Common myeloid progenitor, CD34-positive (primary cell): ENCODE measurements around the gene SLC25A1. TPM values are rescaled to one million over a fixed set of nuclear protein-coding genes. Genes with fewer than 3 reads are reported as not detected.

Experiments used
- CTCF ChIA-PET: fragments of 350-600 bp; sonication (Branson Sonifier 250); formaldehyde crosslinking; loops from one replicate; lab custom pipeline; 2021; ENCODE audit warnings: antibody characterized with exemption; lab: Charles Lee
- POLR2A ChIA-PET: fragments of 350-600 bp; sonication (Branson Sonifier 250); formaldehyde crosslinking; loops from one replicate; lab custom pipeline; 2021; ENCODE audit warnings: antibody characterized with exemption; lab: Charles Lee
- DNase-seq, 3 donors: peaks; one replicate each; pipeline versions ENCODE4 v3.0.0 to v3.0.0-alpha.2; 2013
- H3K27ac ChIP-seq, 2 experiments: 1 replicate in 1 of 2; 2 replicates in 1 of 2; pipeline ENCODE4 v1.7.0; 2013; ENCODE audit warnings: inconsistent platforms in 2 of 2, low read length in 2 of 2, mild to moderate bottlenecking in 2 of 2, low read depth in 1 of 2, moderate library complexity in 1 of 2; ENCODE audit not compliant: severe bottlenecking in 2 of 2, insufficient read depth in 1 of 2, poor library complexity in 1 of 2
- H3K27me3 ChIP-seq, 5 experiments: replicated peaks in 2 of 5; 1 replicate in 3 of 5; 2 replicates in 2 of 5; pipeline versions ENCODE4 v1.6.1 to v1.7.0; 2013; ENCODE audit warnings: low read length in 4 of 5, mild to moderate bottlenecking in 2 of 5, moderate library complexity in 2 of 5, inconsistent platforms in 1 of 5; ENCODE audit not compliant: insufficient read depth in 5 of 5, control insufficient read depth in 4 of 5
- H3K36me3 ChIP-seq, 4 experiments: 1 replicate in 2 of 4; 2 replicates in 2 of 4; pipeline versions ENCODE4 v1.6.1 to v1.7.0; 2013; ENCODE audit warnings: low read length in 3 of 4, control low read depth in 1 of 4, mild to moderate bottlenecking in 1 of 4; ENCODE audit not compliant: control insufficient read depth in 4 of 4, insufficient read depth in 4 of 4
- H3K4me1 ChIP-seq, 4 experiments: 1 replicate in 3 of 4; 2 replicates in 1 of 4; pipeline versions ENCODE4 v1.6.1 to v1.7.1; 2013; ENCODE audit warnings: low read length in 3 of 4, mild to moderate bottlenecking in 3 of 4, control low read depth in 1 of 4, inconsistent platforms in 1 of 4, moderate library complexity in 1 of 4; ENCODE audit not compliant: control insufficient read depth in 4 of 4, insufficient read depth in 4 of 4; ENCODE audit errors: control extremely low read depth in 1 of 4
- H3K4me3 ChIP-seq, 7 experiments: 1 replicate in 4 of 7; 2 replicates in 3 of 7; pipeline versions ENCODE4 v1.5.1 to v1.7.0; 2013; ENCODE audit warnings: mild to moderate bottlenecking in 7 of 7, low read length in 6 of 7, moderate library complexity in 6 of 7, inconsistent platforms in 2 of 7, low read depth in 2 of 7, control low read depth in 1 of 7; ENCODE audit not compliant: insufficient read depth in 4 of 7, control insufficient read depth in 1 of 7; ENCODE audit errors: extremely low read depth in 1 of 7
- H3K9me3 ChIP-seq, 5 experiments: 1 replicate in 4 of 5; 2 replicates in 1 of 5; pipeline versions ENCODE4 v1.6.1 to v1.7.1; 2013; ENCODE audit warnings: low read length in 4 of 5, mild to moderate bottlenecking in 2 of 5, inconsistent platforms in 1 of 5, low read depth in 1 of 5, moderate library complexity in 1 of 5; ENCODE audit not compliant: control insufficient read depth in 4 of 5, insufficient read depth in 2 of 5; ENCODE audit errors: control extremely low read depth in 1 of 5
- WGBS: methylation state at CpG from one replicate; pipeline ENCODE4 v1.1.5; 2013; ENCODE audit not compliant: insufficient coverage; 5-methylcytosine and 5-hydroxymethylcytosine counted together
- polyA plus RNA-seq: library from polyadenylated mRNA; unstranded; fragments of 120-200 nt; gene quantifications from one replicate; pipeline ENCODE4 v1.2.1, GENCODE V29; 2013

The SLC25A1 gene
- 25.9 TPM for polyA plus RNA-seq

GRCh38 chr22:19178657-19179496 is at the start of gene SLC25A1:
SLC25A1 (minus strand) TSS chr22:19178736; CDS start chr22:19178673, 63 bp downstream.
- H3K9me3 ChIP-seq: no peaks in the 10 kb centered on the region
- WGBS: under 1% methylated on average over 79 of the region's 86 CpGs
- peak within 1 kb of the TSS in 1 of 2 experiments; percentile 71 for H3K27ac ChIP-seq
- peaks cover 0 to 1% (median 0%) of the 10 kb centered on the region in 5 experiments for H3K27me3 ChIP-seq
- peaks cover 1 to 50% (median 38%) of the 10 kb centered on the region in 4 experiments for H3K4me1 ChIP-seq
- ChIA-PET POLR2A (no interaction called here), CTCF (interaction anchor here (0.9 to 1.6 kb wide), 12 partner anchors 9 to 300 kb away, joined by 3 to 5 read pairs (median 4); partner anchors contain the start of gene UFD1)
- peak; percentile 30 to 43 (median 38) for DNase-seq
- H3K36me3 ChIP-seq: peaks cover 0 to 22% (median 3%) of the 10 kb centered on the region in 4 experiments
- peak within 1 kb of the TSS; percentile 55 to 84 (median 74) for H3K4me3 ChIP-seq

GRCh38 chr22:19228179-19228578 is 49.6 kb upstream of the SLC25A1 start:
- no peak for DNase-seq
- no peaks in the 10 kb centered on the region for H3K9me3 ChIP-seq
- H3K27ac ChIP-seq: no peak overlapping the region
- 40% methylated on average over 1 of the region's 4 CpGs for WGBS
- no peaks in the 10 kb centered on the region for H3K4me1 ChIP-seq
- no peaks in the 10 kb centered on the region for H3K27me3 ChIP-seq
- POLR2A ChIA-PET: no interaction called here
- H3K4me3 ChIP-seq: no peak overlapping the region
- CTCF ChIA-PET: no interaction called here
- no peaks in the 10 kb centered on the region for H3K36me3 ChIP-seq

GRCh38 chr22:19226428-19226827 is 47.9 kb upstream of the SLC25A1 start:
- H3K27me3 ChIP-seq: no peaks in the 10 kb centered on the region
- no peaks in the 10 kb centered on the region for H3K4me1 ChIP-seq
- no peak for DNase-seq
- H3K9me3 ChIP-seq: no peaks in the 10 kb centered on the region
- ChIA-PET CTCF (no interaction called here), POLR2A (no interaction called here)
- H3K4me3 ChIP-seq: no peak overlapping the region
- no peaks in the 10 kb centered on the region for H3K36me3 ChIP-seq
- H3K27ac ChIP-seq: no peak overlapping the region

- WGBS: 97% methylated on average over 3 of the region's 3 CpGs
- Histone ChIP-seq H3K4me3 (no peak overlapping the region), H3K27me3 (no peaks in the 10 kb centered on the region), H3K36me3 (no peaks in the 10 kb centered on the region), H3K27ac (no peak overlapping the region), H3K4me1 (no peaks in the 10 kb centered on the region), H3K9me3 (no peaks in the 10 kb centered on the region)
- CTCF ChIA-PET: no interaction called here
- POLR2A ChIA-PET: no interaction called here
- no peak for DNase-seq
Measured at GRCh38 chr22:19225560-19225959, 47.0 kb upstream of the SLC25A1 start.

- DNase-seq: no peak
- Histone ChIP-seq H3K9me3 (no peaks in the 10 kb centered on the region), H3K4me1 (no peaks in the 10 kb centered on the region), H3K27ac (no peak overlapping the region), H3K36me3 (no peaks in the 10 kb centered on the region), H3K4me3 (no peak overlapping the region), H3K27me3 (no peaks in the 10 kb centered on the region)
- ChIA-PET POLR2A (no interaction called here), CTCF (no interaction called here)
- 100% methylated on average over 7 of the region's 7 CpGs for WGBS
Measured at GRCh38 chr22:19224985-19225384, 46.4 kb upstream of the SLC25A1 start.

GRCh38 chr22:19224557-19224956 is 46.0 kb upstream of the SLC25A1 start:
- DNase-seq: no peak
- Histone ChIP-seq H3K36me3 (no peaks in the 10 kb centered on the region), H3K27me3 (no peaks in the 10 kb centered on the region), H3K4me3 (no peak overlapping the region), H3K4me1 (no peaks in the 10 kb centered on the region), H3K9me3 (no peaks in the 10 kb centered on the region), H3K27ac (no peak overlapping the region)
- 100% methylated on average over 5 of the region's 5 CpGs for WGBS
- ChIA-PET CTCF (interaction anchor here (1.1 kb wide), 1 partner anchor 13 kb away, joined by 3 read pairs; no protein-coding TSS in a partner anchor), POLR2A (no interaction called here)

GRCh38 chr22:19223617-19224016 is 45.1 kb upstream of the SLC25A1 start:
- H3K4me3 ChIP-seq: no peak overlapping the region
- H3K9me3 ChIP-seq: no peaks in the 10 kb centered on the region
- ChIA-PET CTCF (interaction anchor here (1.1 kb wide), 3 partner anchors 13 to 79 kb away, joined by 3 read pairs; partner anchors contain the start of gene ESS2), POLR2A (no interaction called here)
- 90% methylated on average over 6 of the region's 6 CpGs for WGBS
- H3K27ac ChIP-seq: no peak overlapping the region
- H3K36me3 ChIP-seq: no peaks in the 10 kb centered on the region
- no peaks in the 10 kb centered on the region for H3K4me1 ChIP-seq
- no peaks in the 10 kb centered on the region for H3K27me3 ChIP-seq
- no peak for DNase-seq
